ENCODE measurements around the gene ADGRB2.

GRCh38 chr1:31786366-31787060 is 22.4 kb upstream of the ADGRB2 start:
- TF ChIP-seq CTCF (IDR thresholded peaks at IDR 0.05 in 4 of 5, conservative IDR thresholded peaks at IDR 0.05 in 1 of 5) = no peak
- TF ChIP-seq POLR2A (IDR thresholded peaks at IDR 0.05) = no peak

All from gastrocnemius medialis (tissue), 4 donors.